OCI-LY3 (cell line): ENCODE results near the gene TNFRSF21.

Source experiments
- EZH2phosphoT487 ChIP-seq: fragments of 200-600 bp; shearing (Covaris generic); IDR thresholded peaks from 2 replicates; pipeline ENCODE4 v1.6.1; 2018; ENCODE audit warnings: antibody characterized with exemption, mixed run types, low read depth
- TF ChIP-seq, protein P1 (sequence below): fragments of 200-600, 300-600 bp; sonication (generic); IDR thresholded peaks from 2 replicates; pipeline ENCODE4 v1.5.1; 2014; ENCODE audit warnings: antibody characterized with exemption, low read length, low read depth

DNA sequence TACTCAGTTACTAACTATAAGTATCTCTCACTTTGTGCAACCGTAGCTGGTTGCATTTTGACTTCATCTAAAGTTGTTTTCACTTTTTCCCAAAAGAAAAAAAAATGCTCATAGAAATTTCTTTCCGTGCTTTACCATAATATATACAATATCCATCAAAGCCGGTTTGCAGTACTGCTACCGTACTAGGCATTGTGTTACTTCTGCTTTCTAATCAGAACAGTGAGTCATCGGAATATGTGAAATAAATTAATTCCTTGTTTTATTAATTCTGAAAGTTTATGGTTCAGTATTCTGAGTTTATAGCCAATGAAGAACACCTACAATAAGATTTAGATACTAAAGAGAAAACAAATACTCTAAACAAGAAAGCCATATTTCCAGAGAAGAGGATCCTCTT is 72.5 kb downstream of the TNFRSF21 start:
- TF ChIP-seq, protein P1, sequence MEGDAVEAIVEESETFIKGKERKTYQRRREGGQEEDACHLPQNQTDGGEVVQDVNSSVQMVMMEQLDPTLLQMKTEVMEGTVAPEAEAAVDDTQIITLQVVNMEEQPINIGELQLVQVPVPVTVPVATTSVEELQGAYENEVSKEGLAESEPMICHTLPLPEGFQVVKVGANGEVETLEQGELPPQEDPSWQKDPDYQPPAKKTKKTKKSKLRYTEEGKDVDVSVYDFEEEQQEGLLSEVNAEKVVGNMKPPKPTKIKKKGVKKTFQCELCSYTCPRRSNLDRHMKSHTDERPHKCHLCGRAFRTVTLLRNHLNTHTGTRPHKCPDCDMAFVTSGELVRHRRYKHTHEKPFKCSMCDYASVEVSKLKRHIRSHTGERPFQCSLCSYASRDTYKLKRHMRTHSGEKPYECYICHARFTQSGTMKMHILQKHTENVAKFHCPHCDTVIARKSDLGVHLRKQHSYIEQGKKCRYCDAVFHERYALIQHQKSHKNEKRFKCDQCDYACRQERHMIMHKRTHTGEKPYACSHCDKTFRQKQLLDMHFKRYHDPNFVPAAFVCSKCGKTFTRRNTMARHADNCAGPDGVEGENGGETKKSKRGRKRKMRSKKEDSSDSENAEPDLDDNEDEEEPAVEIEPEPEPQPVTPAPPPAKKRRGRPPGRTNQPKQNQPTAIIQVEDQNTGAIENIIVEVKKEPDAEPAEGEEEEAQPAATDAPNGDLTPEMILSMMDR: no peak
- TF ChIP-seq EZH2phosphoT487: no peak
